Endothelial cell of umbilical vein (primary cell): Measurements from ENCODE around the gene MACROD2. TPM values are rescaled to one million over a fixed set of nuclear protein-coding genes. Genes with fewer than 3 reads are reported as not detected.
"Not testable (repeated sequence)": the region's sequence is repeated elsewhere in the genome, so short reads cannot be mapped to it uniquely, and the experiment has no call there.

Experiments used
- BruUV-seq: library from RNA; stranded (reverse); fragments of 400-500 nt; replicated peaks from 2 replicates; lab custom pipeline; 2021; lab: Mats Ljungman, UMichigan
- CTCF ChIA-PET: fragments of 300-600, 350-600 bp; sonication (Branson Sonifier 250); formaldehyde crosslinking; loops from one replicate; lab custom pipeline; 2021; ENCODE audit warnings: antibody characterized with exemption, inconsistent platforms; lab: Charles Lee
- POLR2A ChIA-PET: fragments of 300-600, 350-600 bp; sonication (Branson Sonifier 250); formaldehyde crosslinking; loops from one replicate; lab custom pipeline; 2021; ENCODE audit warnings: antibody characterized with exemption, inconsistent platforms; lab: Charles Lee
- DNase-seq: peaks from one replicate; pipeline ENCODE4 v3.0.0-alpha.2; 2011; ENCODE audit warnings: low read depth, low spot score
- FAIRE-seq: peaks from 2 replicates; lab custom pipeline; 2011; peaks lifted over from hg19 to GRCh38; lab: Jason Lieb, UNC
- H2AFZ ChIP-seq: 2 replicates; pipeline ENCODE4 v1.6.0; 2012; ENCODE audit warnings: low read depth, low read length, control low read depth, inconsistent platforms
- H3K27ac ChIP-seq: 2 replicates; pipeline ENCODE4 v1.5.1; 2011; ENCODE audit warnings: low read depth, mild to moderate bottlenecking, control low read depth, low read length, moderate library complexity; ENCODE audit not compliant: insufficient read depth
- H3K27me3 ChIP-seq, 2 experiments: 2 replicates each; pipeline versions ENCODE4 v1.6.0 to v1.6.1; 2011; ENCODE audit warnings: low read length in 2 of 2, mixed read lengths in 1 of 2; ENCODE audit not compliant: control insufficient read depth in 2 of 2, insufficient read depth in 2 of 2
- H3K36me3 ChIP-seq, 2 experiments: 2 replicates in 1 of 2; 3 replicates in 1 of 2; pipeline ENCODE4 v1.5.1; 2011; ENCODE audit warnings: low read length in 2 of 2, mild to moderate bottlenecking in 1 of 2, moderate library complexity in 1 of 2; ENCODE audit not compliant: control insufficient read depth in 2 of 2, insufficient read depth in 2 of 2; ENCODE audit errors: extremely low read depth in 1 of 2
- H3K4me1 ChIP-seq: 3 replicates; pipeline ENCODE4 v1.5.1; 2011; ENCODE audit warnings: mild to moderate bottlenecking, low read length; ENCODE audit not compliant: control insufficient read depth, insufficient read depth; ENCODE audit errors: extremely low read depth
- H3K4me2 ChIP-seq: 2 replicates; pipeline ENCODE4 v1.6.1; 2011; ENCODE audit warnings: low read length, control low read depth, mixed read lengths; ENCODE audit not compliant: insufficient read depth
- H3K4me3 ChIP-seq, 3 experiments: fragments of 200-600 bp in 1 of 3; sonication (generic), shearing (Covaris generic) in 1 of 3; replicated peaks in 1 of 3; 2 replicates each; pipeline ENCODE4 v1.5.1; 2011 to 2016; ENCODE audit warnings: control low read depth in 3 of 3, low read length in 3 of 3, mild to moderate bottlenecking in 2 of 3, inconsistent platforms in 1 of 3, low read depth in 1 of 3, moderate library complexity in 1 of 3; ENCODE audit not compliant: insufficient read depth in 1 of 3
- H3K79me2 ChIP-seq: 2 replicates; pipeline ENCODE4 v1.6.0; 2012; ENCODE audit warnings: low read length, inconsistent platforms; ENCODE audit not compliant: control insufficient read depth, insufficient read depth
- H3K9ac ChIP-seq: replicated peaks from 2 replicates; pipeline ENCODE3; 2011; ENCODE audit warnings: low read length, control low read depth; ENCODE audit not compliant: insufficient read depth; ENCODE audit errors: extremely low read depth
- H3K9me1 ChIP-seq: replicated peaks from 3 replicates; pipeline ENCODE4 v1.6.0; 2011; ENCODE audit warnings: mild to moderate bottlenecking, low read length; ENCODE audit not compliant: control insufficient read depth, insufficient read depth; ENCODE audit errors: extremely low read depth
- H3K9me3 ChIP-seq: replicated peaks from 2 replicates; pipeline ENCODE4 v1.5.1; 2012; ENCODE audit warnings: low read length, inconsistent platforms; ENCODE audit not compliant: control insufficient read depth, insufficient read depth
- H4K20me1 ChIP-seq: replicated peaks from 2 replicates; pipeline ENCODE3; 2011; ENCODE audit warnings: mild to moderate bottlenecking, low read length; ENCODE audit not compliant: control insufficient read depth, insufficient read depth; ENCODE audit errors: extremely low read depth
- CTCF ChIP-seq, 2 donors: IDR thresholded peaks; 1 replicate in 1 of 2; 2 replicates in 1 of 2; pipeline ENCODE4 v1.5.1; 2011; ENCODE audit warnings: low read length in 2 of 2, mild to moderate bottlenecking in 2 of 2, moderate library complexity in 2 of 2, control low read depth in 1 of 2, inconsistent platforms in 1 of 2, low read depth in 1 of 2; ENCODE audit not compliant: insufficient read depth in 1 of 2; ENCODE audit errors: extremely low read depth in 1 of 2
- EZH2 ChIP-seq: IDR thresholded peaks from 2 replicates; pipeline ENCODE4 v1.6.1; 2012; ENCODE audit warnings: borderline replicate concordance, low read depth, mild to moderate bottlenecking, moderate library complexity, low read length, inconsistent platforms; ENCODE audit not compliant: severe bottlenecking
- FOS ChIP-seq: IDR thresholded peaks from 2 replicates; pipeline ENCODE4 v1.6.1; 2011; ENCODE audit warnings: mild to moderate bottlenecking, low read length, moderate library complexity, borderline replicate concordance; ENCODE audit not compliant: insufficient read depth
- GATA2 ChIP-seq: IDR thresholded peaks from 2 replicates; pipeline ENCODE4 v1.7.0; 2011; ENCODE audit warnings: low read depth, mild to moderate bottlenecking, moderate library complexity, mixed read lengths, low read length; ENCODE audit not compliant: insufficient read length, insufficient read depth
- JUN ChIP-seq: IDR thresholded peaks from 2 replicates; pipeline ENCODE4 v1.6.1; 2011; ENCODE audit warnings: borderline replicate concordance, low read depth; ENCODE audit not compliant: insufficient read length, insufficient read depth
- MYC ChIP-seq: IDR thresholded peaks from one replicate; pipeline ENCODE4 v1.6.1; 2011; ENCODE audit warnings: mild to moderate bottlenecking, low read depth, low read length
- POLR2A ChIP-seq: IDR thresholded peaks from 2 replicates; pipeline ENCODE4 v1.6.1; 2012; ENCODE audit warnings: low read depth, mild to moderate bottlenecking, control low read depth, low read length
- POLR2AphosphoS5 ChIP-seq: IDR thresholded peaks from 2 replicates; pipeline ENCODE4 v1.6.1; 2012; ENCODE audit warnings: low read depth, mild to moderate bottlenecking, control low read depth, low read length, moderate library complexity; ENCODE audit not compliant: insufficient read depth
- dilution Hi-C: fragments of 300-500 bp; cut with MboI; formaldehyde crosslinking; loops from one replicate; pipeline ENCODE4 v1.15.0; 2019; ENCODE audit warnings: low sequenced_read_pairs; ENCODE audit not compliant: extremely low pct_ligation_motif_present
- intact Hi-C: fragments of 100-400 bp; cut with micrococcal nuclease; formaldehyde crosslinking; loops from one replicate; pipeline ENCODE4 v1.10.0; 2022
- polyA plus RNA-seq, 4 experiments: library from polyadenylated mRNA; depleted of rRNA in 3 of 4; stranded (reverse) in 3 of 4; unstranded in 1 of 4; fragments of >200 nt; gene quantifications; 2 replicates each; pipeline versions ENCODE4 v1.2.1 to v1.2.3, GENCODE V29; 2011 to 2012; ENCODE audit warnings: missing spikeins in 1 of 4
- total RNA-seq: library from RNA; stranded (reverse); gene quantifications from 2 replicates; pipeline ENCODE4 v1.2.3, GENCODE V29; 2021
- TF ChIP-seq, protein P1 (sequence below): IDR thresholded peaks from 2 replicates; pipeline ENCODE4 v1.6.1; 2011; ENCODE audit not compliant: insufficient read depth, insufficient read length

MACROD2 gene
- total and polyA plus RNA-seq, 2 donors (not counting 3 experiments of a cell fraction or from before 2014, with no cell fraction given) = 0.11 to 0.73 TPM

DNA sequence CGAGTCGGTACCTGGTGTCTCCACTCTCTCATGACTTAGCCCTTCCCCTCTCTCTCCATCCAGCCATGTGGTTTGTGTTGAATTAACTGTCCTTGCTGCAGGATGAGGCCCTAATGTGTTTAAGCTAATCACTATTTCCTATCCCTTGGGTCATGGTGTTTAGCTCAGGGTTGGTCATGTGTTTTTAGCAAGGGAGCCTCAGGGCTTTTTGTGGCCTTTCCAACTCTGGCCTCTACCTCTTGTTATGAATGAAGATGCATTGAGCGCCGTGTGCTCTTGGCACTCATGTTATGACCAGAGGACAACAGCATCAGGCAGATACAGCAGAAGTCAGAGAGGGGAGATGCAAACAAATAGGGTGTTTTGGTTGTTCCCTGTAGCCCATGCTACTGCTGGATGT is 1016.3 kb downstream of the MACROD2 start:
- DNase-seq (no peak), FAIRE-seq (no peak)
- Histone ChIP-seq H3K4me2 (no peak overlapping the region), H3K9me3 (no peaks in the 10 kb centered on the region), H3K79me2 (no peaks in the 10 kb centered on the region), H3K4me3 (no peak overlapping the region), H3K27ac (no peak overlapping the region), H3K4me1 (no peaks in the 10 kb centered on the region), H3K9me1 (no peaks in the 10 kb centered on the region), H3K9ac (no peak overlapping the region), H4K20me1 (no peaks in the 10 kb centered on the region), H3K27me3 (peaks cover 3 to 6% of the 10 kb centered on the region in 2 experiments), H2AFZ (no peak overlapping the region), H3K36me3 (no peaks in the 10 kb centered on the region)
- CTCF ChIA-PET = no interaction called here
- TF ChIP-seq JUN (no peak), EZH2 (no peak), GATA2 (no peak)
- TF ChIP-seq, protein P1, sequence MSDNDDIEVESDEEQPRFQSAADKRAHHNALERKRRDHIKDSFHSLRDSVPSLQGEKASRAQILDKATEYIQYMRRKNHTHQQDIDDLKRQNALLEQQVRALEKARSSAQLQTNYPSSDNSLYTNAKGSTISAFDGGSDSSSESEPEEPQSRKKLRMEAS = no peak
- intact Hi-C loops (no loop called here), dilution Hi-C loops (no loop called here)
- POLR2A ChIA-PET = no interaction called here
- no TSS peak for BruUV-seq

DNA sequence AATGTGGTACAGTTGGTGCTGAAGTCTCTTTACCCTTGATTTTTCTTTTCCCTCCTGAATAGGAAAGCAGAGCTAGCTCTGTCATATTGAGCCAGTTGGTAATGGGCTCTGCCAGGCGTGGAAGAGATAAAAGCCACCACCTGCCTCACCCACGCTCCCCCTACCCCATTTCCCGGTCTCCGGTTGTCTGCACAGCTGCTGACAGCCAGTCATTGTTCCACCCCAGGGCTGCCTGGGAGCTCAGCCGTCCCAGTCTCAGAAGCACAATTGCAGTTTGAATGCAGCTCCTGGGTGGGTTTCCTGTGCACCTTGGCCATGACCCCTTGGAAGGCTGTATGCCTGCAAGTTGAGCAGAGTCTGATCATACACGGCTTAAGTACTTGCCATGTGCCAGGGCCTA is 1017.2 kb downstream of the MACROD2 start:
- no TSS peak for BruUV-seq
- intact Hi-C loops (no loop called here), dilution Hi-C loops (no loop called here)
- Histone ChIP-seq H4K20me1 (no peaks in the 10 kb centered on the region), H3K36me3 (no peaks in the 10 kb centered on the region), H3K9me1 (no peaks in the 10 kb centered on the region), H3K79me2 (no peaks in the 10 kb centered on the region), H3K9me3 (no peaks in the 10 kb centered on the region), H3K4me1 (no peaks in the 10 kb centered on the region), H3K27ac (no peak overlapping the region), H3K4me3 (no peak overlapping the region), H2AFZ (no peak overlapping the region), H3K27me3 (peaks cover 3 to 6% of the 10 kb centered on the region in 2 experiments), H3K4me2 (no peak overlapping the region), H3K9ac (no peak overlapping the region)
- FAIRE-seq = no peak
- ChIA-PET CTCF (interaction anchor here (0.5 to 1.1 kb wide), 2 partner anchors 12 to 516 kb away, joined by 3 read pairs; no protein-coding TSS in a partner anchor), POLR2A (no interaction called here)
- no peak for DNase-seq
- TF ChIP-seq MYC (no peak), POLR2A (no peak), CTCF (IDR thresholded peaks at IDR 0.05; ENCODE audit: extremely low read depth in 1 of 2, insufficient read depth in 1 of 2, low read depth in 1 of 2, low read length in 2 of 2) (no peak), GATA2 (no peak), JUN (no peak), EZH2 (no peak), FOS (no peak), POLR2AphosphoS5 (no peak)
- TF ChIP-seq, protein P1 = no peak

DNA sequence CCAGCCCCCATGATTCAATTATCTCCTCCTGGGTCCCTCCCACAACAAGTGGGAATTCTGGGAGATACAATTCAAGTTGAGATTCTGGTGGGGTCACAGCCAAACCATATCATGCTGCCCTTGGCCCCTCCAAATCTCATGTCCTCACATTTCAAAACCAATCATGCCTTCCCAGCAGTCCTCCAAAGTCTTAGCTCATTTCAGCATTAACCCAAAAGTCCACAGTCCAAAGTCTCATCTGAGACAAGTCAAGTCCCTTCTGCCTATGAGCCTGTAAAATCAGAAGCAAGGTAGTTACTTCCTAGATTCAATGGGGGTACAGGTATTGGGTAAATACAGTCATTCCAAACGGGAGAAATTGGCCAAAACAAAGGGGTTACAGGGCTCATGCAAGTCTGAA is 1021.6 kb downstream of the MACROD2 start:
- intact Hi-C loops, H4K20me1 ChIP-seq, BruUV-seq, H3K9me3 ChIP-seq, H3K79me2 ChIP-seq, FAIRE-seq, H3K9me1 ChIP-seq, H3K4me2 ChIP-seq, CTCF ChIA-PET, H3K9ac ChIP-seq, H3K4me3 ChIP-seq, H3K36me3 ChIP-seq, POLR2A ChIA-PET, H3K27ac ChIP-seq, dilution Hi-C loops, H3K27me3 ChIP-seq, H3K4me1 ChIP-seq, DNase-seq, H2AFZ ChIP-seq: not testable (repeated sequence)
